Measurements from ENCODE around the gene SMIM26. TPM values are rescaled to one million over a fixed set of nuclear protein-coding genes. Genes with fewer than 3 reads are reported as not detected.
"Not testable (repeated sequence)": the region's sequence is repeated elsewhere in the genome, so short reads cannot be mapped to it uniquely, and the experiment has no call there.

The SMIM26 gene
- polyA plus RNA-seq, 2 of the 4 experiments (the other 2 are of a cell fraction), result 209 to 291 TPM

DNA sequence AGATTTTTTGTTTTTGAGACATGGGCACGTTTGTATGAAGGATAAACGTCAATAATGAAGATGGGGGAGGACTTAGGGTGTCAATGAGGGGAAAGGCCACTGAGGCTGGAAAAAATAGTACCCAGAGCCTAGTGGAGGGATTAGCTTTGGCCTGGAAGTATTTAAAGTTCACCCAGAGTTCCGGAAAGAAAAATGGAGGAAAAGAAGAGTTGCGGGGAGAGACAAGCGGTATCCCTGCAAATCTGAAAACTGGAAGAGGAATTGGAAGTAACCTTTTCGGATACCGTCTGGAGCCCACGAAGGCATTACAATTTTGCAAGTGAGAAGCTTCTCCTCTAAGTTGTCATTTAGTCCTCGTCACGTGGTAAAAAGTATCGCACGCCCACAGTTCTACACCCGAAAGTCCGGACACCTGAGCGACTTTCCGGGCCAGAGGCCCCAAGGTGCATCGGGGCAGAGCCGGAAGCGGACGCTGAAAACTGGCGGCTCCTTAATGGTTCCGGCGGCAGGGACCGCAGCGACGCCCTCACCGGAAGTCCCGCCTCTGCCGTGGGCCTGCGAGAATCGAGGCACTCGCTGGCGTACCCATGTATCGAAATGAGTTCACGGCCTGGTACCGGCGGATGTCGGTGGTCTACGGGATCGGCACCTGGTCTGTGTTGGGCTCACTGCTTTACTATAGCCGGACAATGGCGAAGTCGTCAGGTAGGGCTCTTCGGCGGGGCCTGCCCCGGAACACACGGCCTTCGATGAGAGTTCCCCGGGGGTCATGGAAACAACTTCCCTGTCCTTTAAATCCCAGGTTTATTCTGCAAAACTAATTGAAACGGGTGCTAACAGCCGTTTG lies at the start of gene SMIM26 (continued):
- TF ChIP-seq, protein P1, sequence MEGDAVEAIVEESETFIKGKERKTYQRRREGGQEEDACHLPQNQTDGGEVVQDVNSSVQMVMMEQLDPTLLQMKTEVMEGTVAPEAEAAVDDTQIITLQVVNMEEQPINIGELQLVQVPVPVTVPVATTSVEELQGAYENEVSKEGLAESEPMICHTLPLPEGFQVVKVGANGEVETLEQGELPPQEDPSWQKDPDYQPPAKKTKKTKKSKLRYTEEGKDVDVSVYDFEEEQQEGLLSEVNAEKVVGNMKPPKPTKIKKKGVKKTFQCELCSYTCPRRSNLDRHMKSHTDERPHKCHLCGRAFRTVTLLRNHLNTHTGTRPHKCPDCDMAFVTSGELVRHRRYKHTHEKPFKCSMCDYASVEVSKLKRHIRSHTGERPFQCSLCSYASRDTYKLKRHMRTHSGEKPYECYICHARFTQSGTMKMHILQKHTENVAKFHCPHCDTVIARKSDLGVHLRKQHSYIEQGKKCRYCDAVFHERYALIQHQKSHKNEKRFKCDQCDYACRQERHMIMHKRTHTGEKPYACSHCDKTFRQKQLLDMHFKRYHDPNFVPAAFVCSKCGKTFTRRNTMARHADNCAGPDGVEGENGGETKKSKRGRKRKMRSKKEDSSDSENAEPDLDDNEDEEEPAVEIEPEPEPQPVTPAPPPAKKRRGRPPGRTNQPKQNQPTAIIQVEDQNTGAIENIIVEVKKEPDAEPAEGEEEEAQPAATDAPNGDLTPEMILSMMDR (IDR thresholded peaks at IDR 0.05), result no peak
- TF ChIP-seq MAZ (IDR thresholded peaks at IDR 0.05; ENCODE audit: borderline replicate concordance, low read depth, low read length), result no peak
- TF ChIP-seq, protein P2, sequence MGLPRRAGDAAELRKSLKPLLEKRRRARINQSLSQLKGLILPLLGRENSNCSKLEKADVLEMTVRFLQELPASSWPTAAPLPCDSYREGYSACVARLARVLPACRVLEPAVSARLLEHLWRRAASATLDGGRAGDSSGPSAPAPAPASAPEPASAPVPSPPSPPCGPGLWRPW (IDR thresholded peaks at IDR 0.05), result no peak

DNA sequence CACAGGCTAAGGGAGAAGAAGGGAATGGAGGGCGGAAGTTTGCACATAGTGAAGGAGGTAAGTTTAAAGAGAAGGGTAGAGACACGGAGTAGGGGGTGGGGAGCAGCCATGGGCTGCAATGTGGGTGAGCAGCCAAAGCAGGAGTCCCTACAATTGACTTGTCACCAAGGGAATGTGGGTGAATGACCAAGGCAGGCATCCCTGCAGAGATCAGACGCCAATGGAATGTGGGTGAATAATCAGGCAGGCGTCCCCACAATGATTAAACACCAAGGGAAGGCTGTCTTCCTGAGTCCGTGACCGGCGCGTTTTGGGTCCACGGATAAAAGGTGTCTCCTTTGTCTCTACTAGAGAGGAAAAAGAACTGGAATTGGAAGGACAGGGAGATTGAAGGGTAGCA lies 45.2 kb upstream of the SMIM26 start:
- 43% methylated on average over 9 of the region's 9 CpGs for WGBS (ENCODE audit: missing lambda C conversion rate)
- ATAC-seq; POLR2A ChIA-PET; CTCF ChIA-PET; H3K9me3 ChIP-seq; H3K4me3 ChIP-seq; FAIRE-seq; DNase-seq (ENCODE audit: low read depth in 1 of 2, low spot score in 1 of 2): not testable (repeated sequence)
- peak overlapping the region in 1 of 2 experiments; percentile 39; a peak in 2 of 6 replicates for H3K27ac ChIP-seq
- peaks cover 28% of the 10 kb centered on the region; the same call in 2 of the 3 replicates for H3K4me1 ChIP-seq
- peak overlapping the region; percentile 24; the same call in 1 of the 3 replicates for H3K4me2 ChIP-seq

DNA sequence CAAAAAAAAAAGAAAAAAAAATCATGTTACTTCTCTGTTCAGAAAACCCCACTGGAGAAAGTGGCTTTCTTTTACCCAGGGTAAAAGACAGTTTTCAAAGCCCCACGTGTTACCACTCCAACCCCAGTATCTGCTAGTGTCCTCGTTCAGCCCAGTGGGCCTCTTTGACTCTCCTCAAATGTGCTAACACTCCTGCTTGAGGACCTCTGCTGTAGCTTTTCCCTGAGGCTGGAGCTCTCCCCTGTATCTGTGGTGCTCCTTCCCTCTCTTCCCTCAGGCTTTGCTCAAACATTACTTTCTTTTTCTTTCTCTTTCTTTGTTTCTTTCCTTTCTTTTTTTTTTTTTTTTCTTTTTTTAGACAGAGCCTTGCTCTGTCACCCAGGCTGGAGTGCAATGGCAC lies 44.2 kb upstream of the SMIM26 start:
- 0 out of 6 replicates have a peak overlapping the region, but pooled peaks of 1 of the 2 experiments have one; percentile 2 for H3K27ac ChIP-seq
- no peak for DNase-seq (ENCODE audit: low read depth in 1 of 2, low spot score in 1 of 2)
- ChIA-PET CTCF (interaction anchor here (0.5 kb wide), 1 partner anchor 39 kb away, joined by 3 read pairs; no protein-coding TSS in a partner anchor), POLR2A (no interaction called here)
- TF ChIP-seq RNF2 (IDR thresholded peaks at IDR 0.05; ENCODE audit: borderline replicate concordance, low read depth) (no peak), KDM5A (IDR thresholded peaks at IDR 0.05) (no peak), CHD4 (IDR thresholded peaks at IDR 0.05; ENCODE audit: borderline replicate concordance) (no peak), NPAS2 (CRISPR knock-in tag; IDR thresholded peaks at IDR 0.05; ENCODE audit: borderline replicate concordance) (no peak), NFE2L2 (conservative IDR thresholded peaks at IDR 0.05; ENCODE audit: low read length) (no peak), FOSB (CRISPR knock-in tag; IDR thresholded peaks at IDR 0.05) (no peak), RCOR1 (IDR thresholded peaks at IDR 0.05; ENCODE audit: low read depth, low read length) (no peak), MAZ (IDR thresholded peaks at IDR 0.05; ENCODE audit: borderline replicate concordance, low read depth, low read length) (no peak), JUNB (IDR thresholded peaks at IDR 0.05) (no peak)
- TF ChIP-seq, protein P3, sequence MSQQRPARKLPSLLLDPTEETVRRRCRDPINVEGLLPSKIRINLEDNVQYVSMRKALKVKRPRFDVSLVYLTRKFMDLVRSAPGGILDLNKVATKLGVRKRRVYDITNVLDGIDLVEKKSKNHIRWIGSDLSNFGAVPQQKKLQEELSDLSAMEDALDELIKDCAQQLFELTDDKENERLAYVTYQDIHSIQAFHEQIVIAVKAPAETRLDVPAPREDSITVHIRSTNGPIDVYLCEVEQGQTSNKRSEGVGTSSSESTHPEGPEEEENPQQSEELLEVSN (IDR thresholded peaks at IDR 0.05; ENCODE audit: borderline replicate concordance, low read depth), result no peak
- TF ChIP-seq, protein P4, sequence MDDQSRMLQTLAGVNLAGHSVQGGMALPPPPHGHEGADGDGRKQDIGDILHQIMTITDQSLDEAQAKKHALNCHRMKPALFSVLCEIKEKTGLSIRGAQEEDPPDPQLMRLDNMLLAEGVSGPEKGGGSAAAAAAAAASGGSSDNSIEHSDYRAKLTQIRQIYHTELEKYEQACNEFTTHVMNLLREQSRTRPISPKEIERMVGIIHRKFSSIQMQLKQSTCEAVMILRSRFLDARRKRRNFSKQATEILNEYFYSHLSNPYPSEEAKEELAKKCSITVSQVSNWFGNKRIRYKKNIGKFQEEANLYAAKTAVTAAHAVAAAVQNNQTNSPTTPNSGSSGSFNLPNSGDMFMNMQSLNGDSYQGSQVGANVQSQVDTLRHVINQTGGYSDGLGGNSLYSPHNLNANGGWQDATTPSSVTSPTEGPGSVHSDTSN (IDR thresholded peaks at IDR 0.05), result no peak
- no peak overlapping the region for H3K4me3 ChIP-seq
- peaks cover 28% of the 10 kb centered on the region; the same call in 2 of the 3 replicates for H3K4me1 ChIP-seq
- FAIRE-seq, result no peak
- ATAC-seq, result no peak
- no peak overlapping the region for H3K4me2 ChIP-seq
- H3K9me3 ChIP-seq, result no peaks in the 10 kb centered on the region
- WGBS (ENCODE audit: missing lambda C conversion rate), result 87% methylated on average over 2 of the region's 2 CpGs

DNA sequence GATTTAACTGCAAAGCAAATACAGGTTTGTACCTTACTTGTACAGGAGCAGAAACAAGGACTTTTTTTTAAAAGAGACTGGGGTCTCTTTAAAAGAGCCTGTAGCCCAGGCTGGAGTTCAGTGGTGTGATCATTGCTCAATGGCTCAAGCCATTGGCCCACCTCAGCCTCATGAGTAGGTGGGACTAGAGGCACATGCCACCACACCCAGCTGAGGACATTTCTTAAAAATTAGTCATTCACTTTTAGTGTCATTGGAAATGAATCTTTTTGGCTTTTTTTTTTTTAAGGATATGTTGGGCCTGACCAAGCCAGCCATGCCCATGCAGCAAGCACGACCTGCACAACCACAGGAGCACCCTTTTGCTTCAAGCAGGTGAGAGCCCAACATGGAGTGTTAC lies 42.6 kb upstream of the SMIM26 start:
- CTCF ChIA-PET, result interaction anchor here (1.1 kb wide), 1 partner anchor 22 kb away, joined by 4 read pairs; no protein-coding TSS in a partner anchor
- peak in 1 of 2 experiments; percentile 54 for DNase-seq (ENCODE audit: low read depth in 1 of 2, low spot score in 1 of 2)
- H3K27ac ChIP-seq, result peak overlapping the region in 1 of 2 experiments; percentile 58; a peak in 2 of 6 replicates
- TF ChIP-seq CEBPB (IDR thresholded peaks at IDR 0.05), result peak in 1 of 2 experiments; percentile 36; a peak in 1 of 4 replicates
- no peak for TF ChIP-seq ZNF302 (CRISPR knock-in tag; IDR thresholded peaks at IDR 0.05)
- H3K4me1 ChIP-seq, result peaks cover 28% of the 10 kb centered on the region; the same call in 2 of the 3 replicates
- no peak for FAIRE-seq
- no peaks in the 10 kb centered on the region for H3K9me3 ChIP-seq
- POLR2A ChIA-PET, result interaction anchor here (1.3 kb wide), 1 partner anchor 17 kb away, joined by 8 read pairs; the partner anchor contains the start of gene SEC23B
- H3K4me2 ChIP-seq, result peak overlapping the region; percentile 10; the same call in 2 of the 3 replicates
- ATAC-seq, result peak; percentile 58 to 80; a peak in 3 of 6 replicates
- WGBS (ENCODE audit: missing lambda C conversion rate), result 66% methylated on average over 1 of the region's 1 CpG
- no peak overlapping the region for H3K4me3 ChIP-seq

DNA sequence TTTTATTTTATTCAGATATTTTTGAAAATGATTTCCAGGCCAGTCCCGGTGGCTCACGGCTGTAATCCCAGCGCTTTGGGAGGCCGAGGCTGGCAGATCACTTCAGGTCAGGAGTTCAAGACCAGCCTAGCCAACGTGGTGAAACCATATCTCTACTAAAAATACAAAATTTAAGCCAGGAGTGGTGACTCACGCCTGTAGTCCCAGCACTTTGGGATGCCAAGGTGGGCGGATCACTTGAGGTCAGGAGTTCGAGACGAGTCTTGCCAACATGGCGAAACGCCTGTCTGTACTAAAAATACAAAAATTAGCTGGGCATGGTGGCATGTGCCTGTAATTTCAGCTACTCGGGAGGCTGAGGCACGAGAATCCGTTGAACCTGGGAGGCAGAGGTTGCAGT lies 40.5 kb upstream of the SMIM26 start:
- H3K4me1 ChIP-seq, result peaks cover 22% of the 10 kb centered on the region; the same call in 2 of the 3 replicates
- CTCF ChIA-PET; DNase-seq (ENCODE audit: low read depth in 1 of 2, low spot score in 1 of 2); FAIRE-seq; POLR2A ChIA-PET; ATAC-seq; H3K27ac ChIP-seq; H3K4me2 ChIP-seq; H3K9me3 ChIP-seq; H3K4me3 ChIP-seq: not testable (repeated sequence)
- WGBS (ENCODE audit: missing lambda C conversion rate), result 78% methylated on average over 14 of the region's 14 CpGs

All from A549 (cell line).